Measurements from ENCODE around the gene CISTR.

GRCh38 chr12:53782093-53782703 is 30.4 kb upstream of the CISTR start:
- TF ChIP-seq, protein P1, sequence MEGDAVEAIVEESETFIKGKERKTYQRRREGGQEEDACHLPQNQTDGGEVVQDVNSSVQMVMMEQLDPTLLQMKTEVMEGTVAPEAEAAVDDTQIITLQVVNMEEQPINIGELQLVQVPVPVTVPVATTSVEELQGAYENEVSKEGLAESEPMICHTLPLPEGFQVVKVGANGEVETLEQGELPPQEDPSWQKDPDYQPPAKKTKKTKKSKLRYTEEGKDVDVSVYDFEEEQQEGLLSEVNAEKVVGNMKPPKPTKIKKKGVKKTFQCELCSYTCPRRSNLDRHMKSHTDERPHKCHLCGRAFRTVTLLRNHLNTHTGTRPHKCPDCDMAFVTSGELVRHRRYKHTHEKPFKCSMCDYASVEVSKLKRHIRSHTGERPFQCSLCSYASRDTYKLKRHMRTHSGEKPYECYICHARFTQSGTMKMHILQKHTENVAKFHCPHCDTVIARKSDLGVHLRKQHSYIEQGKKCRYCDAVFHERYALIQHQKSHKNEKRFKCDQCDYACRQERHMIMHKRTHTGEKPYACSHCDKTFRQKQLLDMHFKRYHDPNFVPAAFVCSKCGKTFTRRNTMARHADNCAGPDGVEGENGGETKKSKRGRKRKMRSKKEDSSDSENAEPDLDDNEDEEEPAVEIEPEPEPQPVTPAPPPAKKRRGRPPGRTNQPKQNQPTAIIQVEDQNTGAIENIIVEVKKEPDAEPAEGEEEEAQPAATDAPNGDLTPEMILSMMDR (IDR thresholded peaks at IDR 0.05) = no peak
- no peak for TF ChIP-seq ZFX (IDR thresholded peaks at IDR 0.05; ENCODE audit: borderline replicate concordance)
